GM23338 (cell line): ENCODE measurements around the gene LRRN1. TPM values are rescaled to one million over a fixed set of nuclear protein-coding genes. Genes with fewer than 3 reads are reported as not detected.

ENCODE experiments used
- ATAC-seq: fragments of 200-7000 bp; cut with Tn5 transposase; 3 replicates; pipeline ENCODE4 v1.9.1; 2020
- DNase-seq: peaks from one replicate; pipeline ENCODE4 v3.0.0-alpha.2; 2015; ENCODE audit warnings: low spot score
- H2AFZ ChIP-seq: fragments of 200-600 bp; sonication (generic); 2 replicates; pipeline ENCODE4 v1.8.0; 2016; ENCODE audit warnings: antibody characterized with exemption, mild to moderate bottlenecking, moderate library complexity
- H3F3A ChIP-seq: fragments of 200-600 bp; sonication (generic); replicated peaks from 2 replicates; pipeline ENCODE4 v1.8.0; 2017; ENCODE audit warnings: antibody characterized with exemption, mixed run types, low read depth
- H3K27ac ChIP-seq: fragments of 200-600 bp; sonication (generic); 2 replicates; pipeline ENCODE4 v1.6.1; 2016; ENCODE audit warnings: low read depth
- H3K27me3 ChIP-seq: fragments of 200-600 bp; sonication (generic); 2 replicates; pipeline ENCODE4 v1.8.0; 2016; ENCODE audit warnings: mild to moderate bottlenecking, mixed run types, moderate library complexity; ENCODE audit not compliant: insufficient read depth
- H3K36me3 ChIP-seq: fragments of 200-600 bp; sonication (generic); 2 replicates; pipeline ENCODE4 v1.8.0; 2016; ENCODE audit warnings: mild to moderate bottlenecking; ENCODE audit not compliant: insufficient read depth
- H3K4me1 ChIP-seq: fragments of 200-600 bp; sonication (generic); 2 replicates; pipeline ENCODE4 v1.8.0; 2016; ENCODE audit warnings: mild to moderate bottlenecking, moderate library complexity; ENCODE audit not compliant: insufficient read depth
- H3K4me2 ChIP-seq: fragments of 200-600 bp; sonication (generic); 2 replicates; pipeline ENCODE4 v1.7.1; 2017; ENCODE audit warnings: mixed run types
- H3K4me3 ChIP-seq: fragments of 200-600 bp; sonication (generic); 2 replicates; pipeline ENCODE4 v1.6.1; 2016; ENCODE audit warnings: mixed run types
- H3K79me2 ChIP-seq: fragments of 200-600 bp; sonication (generic); replicated peaks from 2 replicates; pipeline ENCODE4 v1.8.0; 2017; ENCODE audit warnings: mild to moderate bottlenecking; ENCODE audit not compliant: insufficient read depth
- H3K9me2 ChIP-seq: fragments of 200-600 bp; sonication (generic); 2 replicates; pipeline ENCODE4 v1.8.0; 2017; ENCODE audit not compliant: insufficient read depth
- H4K20me1 ChIP-seq: fragments of 200-600 bp; sonication (generic); replicated peaks from 2 replicates; pipeline ENCODE4 v1.8.0; 2017; ENCODE audit warnings: mild to moderate bottlenecking; ENCODE audit not compliant: insufficient read depth
- H3K27ac Mint-ChIP-seq: 2 replicates; pipeline ENCODE4 v1.8.0; 2020; ENCODE audit warnings: inconsistent platforms, mild to moderate bottlenecking, moderate library complexity, mixed read lengths
- H3K27me3 Mint-ChIP-seq: 3 replicates; pipeline ENCODE4 v1.8.0; 2022; ENCODE audit warnings: low read depth, mild to moderate bottlenecking, moderate library complexity, mixed read lengths, inconsistent platforms; ENCODE audit not compliant: insufficient read depth, poor library complexity
- H3K36me3 Mint-ChIP-seq: 3 replicates; pipeline ENCODE4 v1.8.0; 2021; ENCODE audit warnings: low read depth, mild to moderate bottlenecking, inconsistent platforms, moderate library complexity, mixed read lengths
- H3K4me1 Mint-ChIP-seq: 3 replicates; pipeline ENCODE4 v1.8.0; 2020; ENCODE audit warnings: mild to moderate bottlenecking, inconsistent platforms, mixed read lengths
- H3K4me3 Mint-ChIP-seq: 3 replicates; pipeline ENCODE4 v1.8.0; 2021; ENCODE audit warnings: moderate library complexity, mild to moderate bottlenecking, inconsistent platforms, mixed read lengths
- H3K9me3 Mint-ChIP-seq: 3 replicates; pipeline ENCODE4 v1.8.0; 2020; ENCODE audit warnings: moderate library complexity, mild to moderate bottlenecking, inconsistent platforms, mixed read lengths
- CTCF ChIP-seq, 2 experiments: fragments of 200-600 bp in 1 of 2; sonication (generic) in 1 of 2; conservative IDR thresholded peaks; 2 replicates each; pipeline versions ENCODE4 v1.5.1 to v1.6.1; 2016 to 2017; ENCODE audit warnings: antibody characterized with exemption in 2 of 2, low read depth in 2 of 2, mild to moderate bottlenecking in 2 of 2, moderate library complexity in 1 of 2
- EZH2 ChIP-seq: fragments of 200-600 bp; sonication (generic); IDR thresholded peaks from one replicate; pipeline ENCODE4 v1.8.0; 2017; ENCODE audit warnings: antibody characterized with exemption, mild to moderate bottlenecking, low read depth; ENCODE audit not compliant: unreplicated experiment
- EZH2phosphoT487 ChIP-seq: fragments of 200-600 bp; sonication (generic); IDR thresholded peaks from one replicate; pipeline ENCODE4 v1.8.1; 2018; ENCODE audit warnings: antibody characterized with exemption; ENCODE audit not compliant: unreplicated experiment
- NANOG ChIP-seq: IDR thresholded peaks from 2 replicates; pipeline ENCODE4 v1.6.1; 2016; ENCODE audit warnings: antibody characterized with exemption, borderline replicate concordance
- REST ChIP-seq: IDR thresholded peaks from one replicate; pipeline ENCODE4 v1.6.1; 2018; ENCODE audit warnings: antibody characterized with exemption; ENCODE audit not compliant: unreplicated experiment
- STAT1 ChIP-seq: IDR thresholded peaks from one replicate; pipeline ENCODE4 v1.6.1; 2016; ENCODE audit warnings: antibody characterized with exemption; ENCODE audit not compliant: unreplicated experiment
- ZNF114 ChIP-seq: fragments of 250-450 bp; sonication (Bioruptor Pico); IDR thresholded peaks from 2 replicates; pipeline ENCODE4 v1.5.0; 2020; ENCODE audit warnings: mild to moderate bottlenecking, moderate library complexity
- ZNF331 ChIP-seq: fragments of 250-450 bp; sonication (Bioruptor Pico); IDR thresholded peaks from 2 replicates; pipeline ENCODE4 v1.5.0; 2020; ENCODE audit warnings: low read depth, mild to moderate bottlenecking, moderate library complexity
- ZNF462 ChIP-seq: fragments of 250-450 bp; sonication (Bioruptor Pico); IDR thresholded peaks from 2 replicates; pipeline ENCODE4 v1.5.0; 2020; ENCODE audit warnings: mild to moderate bottlenecking, moderate library complexity
- polyA plus RNA-seq: library from polyadenylated mRNA; unstranded; fragments of >200 nt; fragmentation: Nextera tagmentation; extraction: Ambion mirVana; gene quantifications from 2 replicates; pipeline ENCODE4 v1.2.1, GENCODE V29; 2016
- total RNA-seq: library from RNA; depleted of rRNA; stranded (reverse); fragments of >200 nt; shearing (Covaris generic); gene quantifications from 2 replicates; pipeline ENCODE4 v1.2.3, GENCODE V29; 2014

LRRN1 gene
- total and polyA plus RNA-seq, 2 experiments from 2014 or later, result 85.7 to 172 TPM

GRCh38 chr3:3778641-3779270 lies 20.5 kb upstream of the LRRN1 start (continued):
- TF ChIP-seq CTCF (conservative IDR thresholded peaks at IDR 0.05; ENCODE audit: low read depth in 2 of 2), result no peak
- no peak for TF ChIP-seq STAT1

- no peak for ATAC-seq
- Histone ChIP-seq H3K27me3 (no peaks in the 10 kb centered on the region), H3K36me3 (no peaks in the 10 kb centered on the region), H3K4me3 (no peak overlapping the region), H2AFZ (no peak overlapping the region), H4K20me1 (no peaks in the 10 kb centered on the region), H3F3A (no peaks in the 10 kb centered on the region), H3K9me2 (no peaks in the 10 kb centered on the region), H3K4me2 (no peak overlapping the region), H3K4me1 (no peaks in the 10 kb centered on the region), H3K27ac (no peak overlapping the region), H3K79me2 (no peaks in the 10 kb centered on the region)
- no peak for DNase-seq
- Mint-ChIP-seq H3K36me3 (no peaks in the 10 kb centered on the region; the same call in 2 of the 3 replicates), H3K4me3 (no peak overlapping the region), H3K27ac (no peak overlapping the region), H3K27me3 (peaks cover 4% of the 10 kb centered on the region), H3K9me3 (peaks cover 83% of the 10 kb centered on the region), H3K4me1 (no peaks in the 10 kb centered on the region)
- TF ChIP-seq EZH2phosphoT487 (no peak), CTCF (conservative IDR thresholded peaks at IDR 0.05; ENCODE audit: low read depth in 2 of 2) (no peak), EZH2 (no peak), NANOG (no peak), ZNF331 (no peak), ZNF462 (CRISPR knock-in tag) (no peak), STAT1 (no peak), REST (no peak), ZNF114 (no peak)
These were observed 16.8 kb upstream of the LRRN1 start for GRCh38 chr3:3782457-3782856.
